OCI-M2 (cell line): ENCODE data around the gene LYZL2.
"Not testable (repeated sequence)": the region's sequence is repeated elsewhere in the genome, so short reads cannot be mapped to it uniquely, and the experiment has no call there.

ENCODE experiments used
- DNase-seq: peaks from one replicate; lab custom pipeline; 2025; ENCODE audit not compliant: unreplicated experiment; lab: John Stamatoyannopoulos, UW

LYZL2 gene

GRCh38 chr10:30596013-30596412 is 33.5 kb downstream of the LYZL2 start:
- DNase-seq, result no peak

- no peak for DNase-seq
These were observed 35.5 kb downstream of the LYZL2 start for GRCh38 chr10:30594077-30594476.

- DNase-seq, result not testable (repeated sequence)
These were observed 36.8 kb downstream of the LYZL2 start for GRCh38 chr10:30592770-30593169.

GRCh38 chr10:30591249-30591670 is 38.3 kb downstream of the LYZL2 start:
- no peak for DNase-seq

GRCh38 chr10:30589441-30589840 is 40.1 kb downstream of the LYZL2 start:
- no peak for DNase-seq

GRCh38 chr10:30587522-30588031 is 42.0 kb downstream of the LYZL2 start:
- peak; percentile 24 for DNase-seq

- no peak for DNase-seq
These were observed 42.7 kb downstream of the LYZL2 start for GRCh38 chr10:30586828-30587227.

- no peak for DNase-seq
These were observed 45.7 kb downstream of the LYZL2 start for GRCh38 chr10:30583778-30584415.

- no peak for DNase-seq
These were observed 47.7 kb downstream of the LYZL2 start for GRCh38 chr10:30581779-30582380.

- no peak for DNase-seq
These were observed 48.9 kb downstream of the LYZL2 start for GRCh38 chr10:30580676-30581075.

GRCh38 chr10:30580241-30580640 is 49.3 kb downstream of the LYZL2 start:
- DNase-seq, result no peak

GRCh38 chr10:30579574-30579973 is 50.0 kb downstream of the LYZL2 start:
- DNase-seq, result no peak

GRCh38 chr10:30577048-30577447 is 52.5 kb downstream of the LYZL2 start:
- DNase-seq, result no peak

- DNase-seq, result no peak
These were observed 52.9 kb downstream of the LYZL2 start for GRCh38 chr10:30576641-30577040.

- DNase-seq, result no peak
These were observed 55.1 kb downstream of the LYZL2 start for GRCh38 chr10:30574432-30574796.

GRCh38 chr10:30573721-30574431 is 55.7 kb downstream of the LYZL2 start:
- no peak for DNase-seq

- no peak for DNase-seq
These were observed 64.1 kb downstream of the LYZL2 start for GRCh38 chr10:30565449-30565848.

- DNase-seq, result no peak
These were observed 66.8 kb downstream of the LYZL2 start for GRCh38 chr10:30562787-30563186.
